GM15510 (cell line): ENCODE measurements around the gene TMEM232.
A peak's percentile ranks its signal among the peaks of the same experiment; 100 is the strongest.

Experiments used
- POLR2A ChIP-seq: IDR thresholded peaks from 3 replicates; pipeline ENCODE4 v1.6.1; 2011; ENCODE audit warnings: borderline replicate concordance; ENCODE audit not compliant: insufficient read length; ENCODE audit errors: extremely low read depth

The TMEM232 gene

GRCh38 chr5:110726249-110727024, at the start of gene TMEM232:
Gene TMEM232 (minus strand): TSS chr5:110726671. CDS start chr5:110667352, 59,319 bp downstream.
- TF ChIP-seq POLR2A, result no peak

GRCh38 chr5:110770286-110770685, 43.8 kb upstream of the TMEM232 start:
- no peak for TF ChIP-seq POLR2A

GRCh38 chr5:110769000-110769681, 42.7 kb upstream of the TMEM232 start:
- no peak for TF ChIP-seq POLR2A

GRCh38 chr5:110768138-110768860, 41.8 kb upstream of the TMEM232 start:
- TF ChIP-seq POLR2A, result no peak

GRCh38 chr5:110760158-110760557, 33.7 kb upstream of the TMEM232 start:
- TF ChIP-seq POLR2A, result no peak

- no peak for TF ChIP-seq POLR2A
Observed at GRCh38 chr5:110757118-110757729, 30.8 kb upstream of the TMEM232 start.

GRCh38 chr5:110754181-110754580, 27.7 kb upstream of the TMEM232 start:
- TF ChIP-seq POLR2A, result no peak

- TF ChIP-seq POLR2A, result no peak
Observed at GRCh38 chr5:110753600-110753999, 27.1 kb upstream of the TMEM232 start.

GRCh38 chr5:110752953-110753352, 26.5 kb upstream of the TMEM232 start:
- no peak for TF ChIP-seq POLR2A

- TF ChIP-seq POLR2A, result no peak
Observed at GRCh38 chr5:110751902-110752762, 25.7 kb upstream of the TMEM232 start.

- TF ChIP-seq POLR2A, result peak; percentile 95
Observed at GRCh38 chr5:110738812-110739651, 12.6 kb upstream of the TMEM232 start, which contains the start of gene SLC25A46. Gene SLC25A46 (plus strand): TSS chr5:110739007. CDS start chr5:110739120, 113 bp downstream.

- no peak for TF ChIP-seq POLR2A
Observed at GRCh38 chr5:110738503-110738811, 12.0 kb upstream of the TMEM232 start.

- TF ChIP-seq POLR2A, result no peak
Observed at GRCh38 chr5:110736753-110737152, 10.3 kb upstream of the TMEM232 start.
